Liver (tissue), 9 donors: Measurements from ENCODE around the gene ITPK1. TPM values are rescaled to one million over a fixed set of nuclear protein-coding genes. Genes with fewer than 3 reads are reported as not detected.

Source experiments
- DNase-seq: peaks from one replicate; pipeline ENCODE4 v3.0.0-alpha.2; 2017; ENCODE audit warnings: low spot score
- H3K27ac ChIP-seq, 2 donors: one replicate each; pipeline ENCODE4 v1.7.0; 2013; ENCODE audit warnings: inconsistent platforms in 2 of 2, low read length in 2 of 2, control low read depth in 1 of 2, low read depth in 1 of 2, mild to moderate bottlenecking in 1 of 2
- H3K27me3 ChIP-seq, 4 donors: one replicate each; pipeline versions ENCODE4 v1.6.1 to v1.7.0; 2013; ENCODE audit warnings: low read length in 3 of 4, inconsistent platforms in 1 of 4, mild to moderate bottlenecking in 1 of 4, moderate library complexity in 1 of 4; ENCODE audit not compliant: control insufficient read depth in 4 of 4, insufficient read depth in 4 of 4
- H3K36me3 ChIP-seq, 4 donors: one replicate each; pipeline versions ENCODE4 v1.6.1 to v1.7.0; 2013; ENCODE audit warnings: low read length in 3 of 4, mild to moderate bottlenecking in 3 of 4, low read depth in 1 of 4, moderate library complexity in 1 of 4; ENCODE audit not compliant: control insufficient read depth in 4 of 4, insufficient read depth in 3 of 4
- H3K4me1 ChIP-seq, 4 donors: one replicate each; pipeline versions ENCODE4 v1.6.1 to v1.7.0; 2013; ENCODE audit warnings: low read length in 3 of 4, mild to moderate bottlenecking in 3 of 4, moderate library complexity in 1 of 4; ENCODE audit not compliant: control insufficient read depth in 4 of 4, insufficient read depth in 4 of 4
- H3K4me3 ChIP-seq, 3 donors: one replicate each; pipeline versions ENCODE4 v1.6.1 to v1.7.0; 2013; ENCODE audit warnings: low read length in 3 of 3, control low read depth in 1 of 3, low read depth in 1 of 3, mild to moderate bottlenecking in 1 of 3
- H3K9ac ChIP-seq, 2 donors: one replicate each; pipeline ENCODE4 v1.7.0; 2013; ENCODE audit warnings: low read length in 2 of 2, mild to moderate bottlenecking in 2 of 2, moderate library complexity in 2 of 2, control low read depth in 1 of 2, low read depth in 1 of 2
- H3K9me3 ChIP-seq, 4 donors: one replicate each; pipeline versions ENCODE4 v1.6.1 to v1.7.0; 2013; ENCODE audit warnings: low read length in 3 of 4; ENCODE audit not compliant: control insufficient read depth in 4 of 4
- FOXA1 ChIP-seq: IDR thresholded peaks from 2 replicates; pipeline ENCODE4 v1.6.1; 2016; ENCODE audit warnings: antibody characterized with exemption
- FOXA2 ChIP-seq: IDR thresholded peaks from 2 replicates; pipeline ENCODE4 v1.6.1; 2016; ENCODE audit warnings: antibody characterized with exemption
- GABPA ChIP-seq, 2 donors: IDR thresholded peaks in 1 of 2; conservative IDR thresholded peaks in 1 of 2; 2 replicates each; pipeline ENCODE4 v1.6.1; 2016; ENCODE audit warnings: antibody characterized with exemption in 2 of 2, mild to moderate bottlenecking in 1 of 2, moderate library complexity in 1 of 2
- HNF4A ChIP-seq, 2 donors: conservative IDR thresholded peaks; 2 replicates each; pipeline ENCODE4 v1.6.1; 2016; ENCODE audit warnings: antibody characterized with exemption in 2 of 2, mild to moderate bottlenecking in 2 of 2
- HNF4G ChIP-seq: IDR thresholded peaks from 2 replicates; pipeline ENCODE4 v1.6.1; 2016; ENCODE audit warnings: antibody characterized with exemption
- JUND ChIP-seq, 2 donors: IDR thresholded peaks; 2 replicates each; pipeline ENCODE4 v1.6.1; 2016; ENCODE audit warnings: antibody characterized with exemption in 2 of 2
- NR2F2 ChIP-seq: IDR thresholded peaks from 2 replicates; pipeline ENCODE4 v1.6.1; 2016; ENCODE audit warnings: antibody characterized with exemption
- RAD21 ChIP-seq, 2 donors: IDR thresholded peaks; 2 replicates each; pipeline ENCODE4 v1.6.1; 2016; ENCODE audit warnings: antibody characterized with exemption in 2 of 2, mild to moderate bottlenecking in 2 of 2
- SP1 ChIP-seq: IDR thresholded peaks from 2 replicates; pipeline ENCODE4 v1.6.1; 2018; ENCODE audit warnings: antibody characterized with exemption, mild to moderate bottlenecking
- TAF1 ChIP-seq: conservative IDR thresholded peaks from 2 replicates; pipeline ENCODE4 v1.6.1; 2016; ENCODE audit warnings: antibody characterized with exemption, mild to moderate bottlenecking
- YY1 ChIP-seq: IDR thresholded peaks from 2 replicates; pipeline ENCODE4 v1.6.1; 2016; ENCODE audit warnings: antibody characterized with exemption, mild to moderate bottlenecking
- WGBS: extraction: QIAGEN DNeasy Blood & Tissue Kit; methylation state at CpG from one replicate; pipeline ENCODE4 v1.1.7; 2013; 5-methylcytosine and 5-hydroxymethylcytosine counted together
- polyA plus RNA-seq, 2 donors: library from polyadenylated mRNA; stranded (reverse) in 1 of 2; unstranded in 1 of 2; fragments of 200-250 nt in 1 of 2; fragments of >200 nt in 1 of 2; fragmentation: Nextera tagmentation in 1 of 2; extraction: Ambion mirVana in 1 of 2; gene quantifications; one replicate each; pipeline versions ENCODE4 v1.2.1 to v1.2.3, GENCODE V29; 2013 to 2015
- total RNA-seq, 2 donors: library from RNA; depleted of rRNA; stranded (reverse); fragments of >200 nt; gene quantifications; one replicate each; pipeline ENCODE4 v1.2.3, GENCODE V29; 2014
- TF ChIP-seq, protein P1 (sequence below): IDR thresholded peaks from 2 replicates; pipeline ENCODE4 v1.6.1; 2016; ENCODE audit warnings: antibody characterized with exemption, mild to moderate bottlenecking
- TF ChIP-seq, protein P2 (sequence below): IDR thresholded peaks from 2 replicates; pipeline ENCODE4 v1.6.1; 2016; ENCODE audit warnings: antibody characterized with exemption
- TF ChIP-seq, protein P3 (sequence below): IDR thresholded peaks from 2 replicates; pipeline ENCODE4 v1.6.1; 2016; ENCODE audit warnings: antibody characterized with exemption
- TF ChIP-seq, protein P4 (sequence below): fragments of 150-350 bp; IDR thresholded peaks from 2 replicates; pipeline ENCODE4 v1.5.1; 2017; ENCODE audit warnings: improper control_type of control experiment, low read depth, low read length; ENCODE audit not compliant: missing input control
- TF ChIP-seq, protein P5 (sequence below): IDR thresholded peaks from 2 replicates; pipeline ENCODE4 v1.6.1; 2016; ENCODE audit warnings: antibody characterized with exemption
- donor health status: healthy.
- donor health status: healthy.
- donor health status: healthy.
- donor health status: healthy.
- donor health status: healthy.

Gene ITPK1
- total and polyA plus RNA-seq, 4 donors: 9.0 to 41.2 (median 20.4) TPM

DNA sequence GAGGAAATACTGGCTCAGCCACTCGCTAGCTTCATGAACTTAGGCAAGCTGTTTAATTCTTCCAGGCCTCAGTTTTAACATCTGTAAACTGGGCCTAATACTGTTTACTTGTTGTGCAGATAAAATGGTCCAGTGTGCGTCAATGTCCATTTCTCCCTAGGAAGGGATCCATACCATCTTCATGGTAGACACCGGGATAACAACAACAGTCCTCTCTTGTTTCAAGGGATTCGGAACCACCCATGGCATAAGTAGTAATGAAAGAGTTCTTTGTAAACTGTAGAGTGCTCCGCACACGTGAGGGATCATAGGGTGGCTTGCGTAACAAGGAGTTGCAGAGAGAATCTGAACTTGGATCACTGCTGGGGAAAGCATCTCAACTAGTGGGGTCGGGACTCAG, 210.1 kb downstream of the ITPK1 start:
- TF ChIP-seq, protein P1, sequence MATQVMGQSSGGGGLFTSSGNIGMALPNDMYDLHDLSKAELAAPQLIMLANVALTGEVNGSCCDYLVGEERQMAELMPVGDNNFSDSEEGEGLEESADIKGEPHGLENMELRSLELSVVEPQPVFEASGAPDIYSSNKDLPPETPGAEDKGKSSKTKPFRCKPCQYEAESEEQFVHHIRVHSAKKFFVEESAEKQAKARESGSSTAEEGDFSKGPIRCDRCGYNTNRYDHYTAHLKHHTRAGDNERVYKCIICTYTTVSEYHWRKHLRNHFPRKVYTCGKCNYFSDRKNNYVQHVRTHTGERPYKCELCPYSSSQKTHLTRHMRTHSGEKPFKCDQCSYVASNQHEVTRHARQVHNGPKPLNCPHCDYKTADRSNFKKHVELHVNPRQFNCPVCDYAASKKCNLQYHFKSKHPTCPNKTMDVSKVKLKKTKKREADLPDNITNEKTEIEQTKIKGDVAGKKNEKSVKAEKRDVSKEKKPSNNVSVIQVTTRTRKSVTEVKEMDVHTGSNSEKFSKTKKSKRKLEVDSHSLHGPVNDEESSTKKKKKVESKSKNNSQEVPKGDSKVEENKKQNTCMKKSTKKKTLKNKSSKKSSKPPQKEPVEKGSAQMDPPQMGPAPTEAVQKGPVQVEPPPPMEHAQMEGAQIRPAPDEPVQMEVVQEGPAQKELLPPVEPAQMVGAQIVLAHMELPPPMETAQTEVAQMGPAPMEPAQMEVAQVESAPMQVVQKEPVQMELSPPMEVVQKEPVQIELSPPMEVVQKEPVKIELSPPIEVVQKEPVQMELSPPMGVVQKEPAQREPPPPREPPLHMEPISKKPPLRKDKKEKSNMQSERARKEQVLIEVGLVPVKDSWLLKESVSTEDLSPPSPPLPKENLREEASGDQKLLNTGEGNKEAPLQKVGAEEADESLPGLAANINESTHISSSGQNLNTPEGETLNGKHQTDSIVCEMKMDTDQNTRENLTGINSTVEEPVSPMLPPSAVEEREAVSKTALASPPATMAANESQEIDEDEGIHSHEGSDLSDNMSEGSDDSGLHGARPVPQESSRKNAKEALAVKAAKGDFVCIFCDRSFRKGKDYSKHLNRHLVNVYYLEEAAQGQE: no peak
- TF ChIP-seq TAF1 (no peak), GABPA (IDR thresholded peaks at IDR 0.05 in 1 of 2, conservative IDR thresholded peaks at IDR 0.05 in 1 of 2) (no peak), YY1 (no peak), NR2F2 (no peak), HNF4A (conservative IDR thresholded peaks at IDR 0.05) (no peak), FOXA2 (no peak), HNF4G (no peak), FOXA1 (no peak), SP1 (no peak), RAD21 (IDR thresholded peaks at IDR 0.05) (no peak)
- TF ChIP-seq, protein P2, sequence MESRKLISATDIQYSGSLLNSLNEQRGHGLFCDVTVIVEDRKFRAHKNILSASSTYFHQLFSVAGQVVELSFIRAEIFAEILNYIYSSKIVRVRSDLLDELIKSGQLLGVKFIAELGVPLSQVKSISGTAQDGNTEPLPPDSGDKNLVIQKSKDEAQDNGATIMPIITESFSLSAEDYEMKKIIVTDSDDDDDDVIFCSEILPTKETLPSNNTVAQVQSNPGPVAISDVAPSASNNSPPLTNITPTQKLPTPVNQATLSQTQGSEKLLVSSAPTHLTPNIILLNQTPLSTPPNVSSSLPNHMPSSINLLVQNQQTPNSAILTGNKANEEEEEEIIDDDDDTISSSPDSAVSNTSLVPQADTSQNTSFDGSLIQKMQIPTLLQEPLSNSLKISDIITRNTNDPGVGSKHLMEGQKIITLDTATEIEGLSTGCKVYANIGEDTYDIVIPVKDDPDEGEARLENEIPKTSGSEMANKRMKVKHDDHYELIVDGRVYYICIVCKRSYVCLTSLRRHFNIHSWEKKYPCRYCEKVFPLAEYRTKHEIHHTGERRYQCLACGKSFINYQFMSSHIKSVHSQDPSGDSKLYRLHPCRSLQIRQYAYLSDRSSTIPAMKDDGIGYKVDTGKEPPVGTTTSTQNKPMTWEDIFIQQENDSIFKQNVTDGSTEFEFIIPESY: no peak
- TF ChIP-seq, protein P3, sequence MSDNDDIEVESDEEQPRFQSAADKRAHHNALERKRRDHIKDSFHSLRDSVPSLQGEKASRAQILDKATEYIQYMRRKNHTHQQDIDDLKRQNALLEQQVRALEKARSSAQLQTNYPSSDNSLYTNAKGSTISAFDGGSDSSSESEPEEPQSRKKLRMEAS: no peak
- TF ChIP-seq, protein P4, sequence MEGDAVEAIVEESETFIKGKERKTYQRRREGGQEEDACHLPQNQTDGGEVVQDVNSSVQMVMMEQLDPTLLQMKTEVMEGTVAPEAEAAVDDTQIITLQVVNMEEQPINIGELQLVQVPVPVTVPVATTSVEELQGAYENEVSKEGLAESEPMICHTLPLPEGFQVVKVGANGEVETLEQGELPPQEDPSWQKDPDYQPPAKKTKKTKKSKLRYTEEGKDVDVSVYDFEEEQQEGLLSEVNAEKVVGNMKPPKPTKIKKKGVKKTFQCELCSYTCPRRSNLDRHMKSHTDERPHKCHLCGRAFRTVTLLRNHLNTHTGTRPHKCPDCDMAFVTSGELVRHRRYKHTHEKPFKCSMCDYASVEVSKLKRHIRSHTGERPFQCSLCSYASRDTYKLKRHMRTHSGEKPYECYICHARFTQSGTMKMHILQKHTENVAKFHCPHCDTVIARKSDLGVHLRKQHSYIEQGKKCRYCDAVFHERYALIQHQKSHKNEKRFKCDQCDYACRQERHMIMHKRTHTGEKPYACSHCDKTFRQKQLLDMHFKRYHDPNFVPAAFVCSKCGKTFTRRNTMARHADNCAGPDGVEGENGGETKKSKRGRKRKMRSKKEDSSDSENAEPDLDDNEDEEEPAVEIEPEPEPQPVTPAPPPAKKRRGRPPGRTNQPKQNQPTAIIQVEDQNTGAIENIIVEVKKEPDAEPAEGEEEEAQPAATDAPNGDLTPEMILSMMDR: no peak
- TF ChIP-seq, protein P5, sequence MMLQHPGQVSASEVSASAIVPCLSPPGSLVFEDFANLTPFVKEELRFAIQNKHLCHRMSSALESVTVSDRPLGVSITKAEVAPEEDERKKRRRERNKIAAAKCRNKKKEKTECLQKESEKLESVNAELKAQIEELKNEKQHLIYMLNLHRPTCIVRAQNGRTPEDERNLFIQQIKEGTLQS: no peak
- Histone ChIP-seq H3K4me1 (no peaks in the 10 kb centered on the region), H3K36me3 (no peaks in the 10 kb centered on the region), H3K27me3 (peaks cover 0 to 4% (median 0%) of the 10 kb centered on the region in 4 donors), H3K9ac (no peak overlapping the region), H3K27ac (no peak overlapping the region), H3K4me3 (no peak overlapping the region), H3K9me3 (no peaks in the 10 kb centered on the region)
- DNase-seq: no peak
- 80% methylated on average over 8 of the region's 8 CpGs for WGBS

DNA sequence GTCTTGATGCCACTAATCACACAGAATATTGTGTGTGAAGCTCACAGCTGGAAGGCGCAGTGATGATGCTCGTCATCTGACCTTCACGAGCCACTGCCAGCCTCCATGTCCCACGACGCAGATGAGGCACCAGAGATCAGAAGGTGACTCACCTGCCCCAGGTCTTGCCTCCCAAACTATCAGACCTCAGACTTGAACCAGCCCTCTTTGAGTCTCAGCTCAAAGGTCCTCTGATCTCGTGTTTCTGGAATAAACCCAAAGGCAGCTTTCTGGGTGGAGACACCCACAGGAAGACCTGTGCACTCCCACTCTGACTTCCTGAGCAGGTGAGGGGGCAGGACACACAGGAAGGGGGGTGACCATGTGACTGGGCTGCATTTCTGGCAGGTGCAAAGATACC, 212.4 kb downstream of the ITPK1 start:
- Histone ChIP-seq H3K4me3 (no peak overlapping the region), H3K27me3 (peaks cover 0 to 4% (median 0%) of the 10 kb centered on the region in 4 donors), H3K9me3 (no peaks in the 10 kb centered on the region), H3K4me1 (no peaks in the 10 kb centered on the region), H3K27ac (no peak overlapping the region), H3K9ac (no peak overlapping the region), H3K36me3 (no peaks in the 10 kb centered on the region)
- WGBS: 70% methylated on average over 6 of the region's 6 CpGs
- DNase-seq: no peak
- TF ChIP-seq FOXA2 (no peak), YY1 (no peak), HNF4G (no peak), RAD21 (IDR thresholded peaks at IDR 0.05) (no peak), JUND (IDR thresholded peaks at IDR 0.05) (no peak), TAF1 (no peak), GABPA (IDR thresholded peaks at IDR 0.05 in 1 of 2, conservative IDR thresholded peaks at IDR 0.05 in 1 of 2) (no peak), FOXA1 (no peak)
- TF ChIP-seq, protein P3: no peak
- TF ChIP-seq, protein P4: no peak
- TF ChIP-seq, protein P2: no peak
